Skeletal muscle satellite cell (primary cell): ENCODE results near the gene TMEM108.

Experiments used
- H3K27me3 ChIP-seq: 2 replicates; pipeline ENCODE4 v1.7.0; 2013; ENCODE audit warnings: low read length; ENCODE audit not compliant: control insufficient read depth, insufficient read depth
- H3K36me3 ChIP-seq: 2 replicates; pipeline ENCODE4 v1.7.0; 2013; ENCODE audit warnings: mild to moderate bottlenecking, control low read depth, low read length; ENCODE audit not compliant: insufficient read depth
- H3K4me1 ChIP-seq: 2 replicates; pipeline ENCODE4 v1.7.0; 2013; ENCODE audit warnings: low read length; ENCODE audit not compliant: control insufficient read depth, insufficient read depth
- H3K4me2 ChIP-seq: 2 replicates; pipeline ENCODE4 v1.7.0; 2013; ENCODE audit warnings: mild to moderate bottlenecking, low read length
- H3K4me3 ChIP-seq: 2 replicates; pipeline ENCODE4 v1.7.0; 2013; ENCODE audit warnings: low read length
- H3K9ac ChIP-seq: 2 replicates; pipeline ENCODE4 v1.7.0; 2013; ENCODE audit warnings: mild to moderate bottlenecking, low read depth, low read length, moderate library complexity
- H3K9me3 ChIP-seq: replicated peaks from 2 replicates; pipeline ENCODE4 v1.7.0; 2013; ENCODE audit warnings: mild to moderate bottlenecking, control low read depth, low read length

The TMEM108 gene

GRCh38 chr3:133246119-133246518, 207.9 kb downstream of the TMEM108 start:
- H3K9ac ChIP-seq = no peak overlapping the region
- H3K36me3 ChIP-seq = no peaks in the 10 kb centered on the region
- no peak overlapping the region for H3K4me3 ChIP-seq
- no peaks in the 10 kb centered on the region for H3K27me3 ChIP-seq
- no peaks in the 10 kb centered on the region for H3K4me1 ChIP-seq
- H3K4me2 ChIP-seq = no peak overlapping the region
- no peaks in the 10 kb centered on the region for H3K9me3 ChIP-seq

GRCh38 chr3:133246773-133247172, 208.6 kb downstream of the TMEM108 start:
- no peaks in the 10 kb centered on the region for H3K27me3 ChIP-seq
- no peak overlapping the region for H3K4me3 ChIP-seq
- no peak overlapping the region for H3K4me2 ChIP-seq
- H3K36me3 ChIP-seq = no peaks in the 10 kb centered on the region
- H3K9ac ChIP-seq = no peak overlapping the region
- no peaks in the 10 kb centered on the region for H3K9me3 ChIP-seq
- no peaks in the 10 kb centered on the region for H3K4me1 ChIP-seq

GRCh38 chr3:133248389-133248788, 210.2 kb downstream of the TMEM108 start:
- H3K4me1 ChIP-seq = no peaks in the 10 kb centered on the region
- H3K4me2 ChIP-seq = no peak overlapping the region
- H3K4me3 ChIP-seq = no peak overlapping the region
- H3K36me3 ChIP-seq = no peaks in the 10 kb centered on the region
- H3K9me3 ChIP-seq = no peaks in the 10 kb centered on the region
- no peak overlapping the region for H3K9ac ChIP-seq
- no peaks in the 10 kb centered on the region for H3K27me3 ChIP-seq

- Histone ChIP-seq H3K9me3 (no peaks in the 10 kb centered on the region), H3K9ac (no peak overlapping the region), H3K36me3 (no peaks in the 10 kb centered on the region), H3K4me1 (no peaks in the 10 kb centered on the region), H3K4me3 (no peak overlapping the region), H3K27me3 (no peaks in the 10 kb centered on the region), H3K4me2 (no peak overlapping the region)
These were observed 211.3 kb downstream of the TMEM108 start for GRCh38 chr3:133249490-133249889.

GRCh38 chr3:133254151-133254550, 216.0 kb downstream of the TMEM108 start:
- no peak overlapping the region for H3K4me3 ChIP-seq
- H3K9ac ChIP-seq = no peak overlapping the region
- peaks cover 17% of the 10 kb centered on the region for H3K4me1 ChIP-seq
- H3K27me3 ChIP-seq = no peaks in the 10 kb centered on the region
- no peaks in the 10 kb centered on the region for H3K36me3 ChIP-seq
- H3K9me3 ChIP-seq = no peaks in the 10 kb centered on the region
- no peak overlapping the region for H3K4me2 ChIP-seq

- H3K4me3 ChIP-seq = no peak overlapping the region
- H3K9ac ChIP-seq = no peak overlapping the region
- H3K9me3 ChIP-seq = no peaks in the 10 kb centered on the region
- H3K27me3 ChIP-seq = no peaks in the 10 kb centered on the region
- H3K36me3 ChIP-seq = no peaks in the 10 kb centered on the region
- peaks cover 17% of the 10 kb centered on the region for H3K4me1 ChIP-seq
- no peak overlapping the region for H3K4me2 ChIP-seq
These were observed 216.5 kb downstream of the TMEM108 start for GRCh38 chr3:133254716-133255115.

- Histone ChIP-seq H3K4me1 (peaks cover 17% of the 10 kb centered on the region), H3K9ac (no peak overlapping the region), H3K9me3 (no peaks in the 10 kb centered on the region), H3K36me3 (no peaks in the 10 kb centered on the region), H3K4me3 (no peak overlapping the region), H3K27me3 (no peaks in the 10 kb centered on the region), H3K4me2 (no peak overlapping the region)
These were observed 218.7 kb downstream of the TMEM108 start for GRCh38 chr3:133256787-133257483.

- H3K4me2 ChIP-seq = no peak overlapping the region
- H3K9ac ChIP-seq = no peak overlapping the region
- no peaks in the 10 kb centered on the region for H3K27me3 ChIP-seq
- peaks cover 17% of the 10 kb centered on the region for H3K4me1 ChIP-seq
- no peak overlapping the region for H3K4me3 ChIP-seq
- no peaks in the 10 kb centered on the region for H3K9me3 ChIP-seq
- H3K36me3 ChIP-seq = no peaks in the 10 kb centered on the region
These were observed 220.2 kb downstream of the TMEM108 start for GRCh38 chr3:133258358-133258757.

- no peaks in the 10 kb centered on the region for H3K36me3 ChIP-seq
- no peak overlapping the region for H3K4me2 ChIP-seq
- H3K4me3 ChIP-seq = no peak overlapping the region
- H3K27me3 ChIP-seq = no peaks in the 10 kb centered on the region
- peaks cover 17% of the 10 kb centered on the region for H3K4me1 ChIP-seq
- no peaks in the 10 kb centered on the region for H3K9me3 ChIP-seq
- no peak overlapping the region for H3K9ac ChIP-seq
These were observed 221.6 kb downstream of the TMEM108 start for GRCh38 chr3:133259767-133260166.

GRCh38 chr3:133262333-133262732, 224.1 kb downstream of the TMEM108 start:
- Histone ChIP-seq H3K9me3 (no peaks in the 10 kb centered on the region), H3K36me3 (no peaks in the 10 kb centered on the region), H3K9ac (no peak overlapping the region), H3K4me2 (no peak overlapping the region), H3K4me1 (peaks cover 9% of the 10 kb centered on the region), H3K4me3 (no peak overlapping the region), H3K27me3 (no peaks in the 10 kb centered on the region)

- Histone ChIP-seq H3K36me3 (no peaks in the 10 kb centered on the region), H3K9me3 (no peaks in the 10 kb centered on the region), H3K9ac (no peak overlapping the region), H3K4me3 (no peak overlapping the region), H3K27me3 (no peaks in the 10 kb centered on the region), H3K4me1 (no peaks in the 10 kb centered on the region), H3K4me2 (no peak overlapping the region)
These were observed 226.7 kb downstream of the TMEM108 start for GRCh38 chr3:133264920-133265319.

- no peaks in the 10 kb centered on the region for H3K9me3 ChIP-seq
- H3K4me1 ChIP-seq = no peaks in the 10 kb centered on the region
- no peak overlapping the region for H3K4me2 ChIP-seq
- H3K4me3 ChIP-seq = no peak overlapping the region
- no peak overlapping the region for H3K9ac ChIP-seq
- H3K36me3 ChIP-seq = no peaks in the 10 kb centered on the region
- H3K27me3 ChIP-seq = no peaks in the 10 kb centered on the region
These were observed 230.5 kb downstream of the TMEM108 start for GRCh38 chr3:133268726-133269134.
